ENCODE results near the gene MORC2.

MORC2 gene

GRCh38 chr22:30934053-30934452 is 34.5 kb downstream of the MORC2 start:
- no peak overlapping the region for H3K4me3 ChIP-seq (ENCODE audit: low read depth in 1 of 2, low read length in 1 of 2)
- peaks cover 87% of the 10 kb centered on the region for H3K36me3 ChIP-seq
- H3K27me3 ChIP-seq = no peaks in the 10 kb centered on the region
- TF ChIP-seq CTCF (IDR thresholded peaks at IDR 0.05) = no peak
- no peak overlapping the region for H3K27ac ChIP-seq
- H3K9me3 ChIP-seq = no peaks in the 10 kb centered on the region
- no peaks in the 10 kb centered on the region for H3K4me1 ChIP-seq (ENCODE audit: control insufficient read depth in 1 of 2, insufficient read depth in 1 of 2, low read depth in 1 of 2, low read length in 1 of 2)

DNA sequence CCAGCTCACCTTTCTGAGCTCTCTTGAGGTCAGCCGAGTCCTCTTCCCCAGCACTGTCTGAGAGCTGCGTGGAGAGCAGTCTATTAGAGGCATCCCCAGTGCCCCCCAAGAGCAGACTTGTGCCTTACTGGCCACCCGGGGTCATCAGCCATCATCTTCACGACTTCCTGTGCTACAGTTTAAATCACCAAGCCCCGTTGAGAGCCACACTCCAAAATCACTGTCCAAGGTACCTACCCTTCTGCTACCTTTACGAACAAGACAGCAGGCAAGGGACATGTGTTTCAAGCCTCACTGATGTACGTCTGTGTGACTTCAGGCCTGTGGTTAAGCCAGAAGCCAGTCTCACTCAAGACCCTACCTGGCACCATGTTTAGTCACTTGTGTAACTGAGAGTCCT is 35.1 kb downstream of the MORC2 start:
- Histone ChIP-seq H3K4me1 (ENCODE audit: control insufficient read depth in 1 of 2, insufficient read depth in 1 of 2, low read depth in 1 of 2, low read length in 1 of 2) (no peaks in the 10 kb centered on the region), H3K36me3 (peaks cover 89% of the 10 kb centered on the region), H3K9me3 (no peaks in the 10 kb centered on the region), H3K27ac (no peak overlapping the region), H3K27me3 (no peaks in the 10 kb centered on the region), H3K4me3 (ENCODE audit: low read depth in 1 of 2, low read length in 1 of 2) (no peak overlapping the region)
- no peak for TF ChIP-seq CTCF (IDR thresholded peaks at IDR 0.05)

DNA sequence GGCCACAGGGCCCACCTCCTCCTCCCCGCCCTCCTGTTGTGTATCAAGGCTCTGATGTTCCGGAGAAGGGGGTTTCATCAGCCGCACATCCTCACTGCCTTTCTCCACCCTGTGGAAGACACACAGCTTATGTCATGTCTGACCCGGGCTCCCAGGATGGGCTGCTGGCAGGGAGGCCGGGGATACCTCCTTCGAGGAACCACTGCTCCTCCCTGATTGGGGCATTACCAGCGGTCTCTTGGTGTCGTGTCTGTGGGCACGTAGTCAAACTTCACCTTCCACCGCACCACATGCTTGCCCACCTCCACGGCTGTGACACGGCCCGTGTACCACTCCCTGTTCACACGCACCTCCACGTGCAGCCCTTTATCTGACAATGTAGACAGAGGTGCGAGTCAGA is 35.9 kb downstream of the MORC2 start:
- Histone ChIP-seq H3K27ac (no peak overlapping the region), H3K9me3 (no peaks in the 10 kb centered on the region), H3K4me3 (ENCODE audit: low read depth in 1 of 2, low read length in 1 of 2) (no peak overlapping the region), H3K27me3 (no peaks in the 10 kb centered on the region), H3K36me3 (peaks cover 89% of the 10 kb centered on the region), H3K4me1 (ENCODE audit: control insufficient read depth in 1 of 2, insufficient read depth in 1 of 2, low read depth in 1 of 2, low read length in 1 of 2) (no peaks in the 10 kb centered on the region)
- TF ChIP-seq CTCF (IDR thresholded peaks at IDR 0.05) = no peak

- no peak for TF ChIP-seq CTCF (IDR thresholded peaks at IDR 0.05)
- no peak overlapping the region for H3K27ac ChIP-seq
- H3K36me3 ChIP-seq = peaks cover 89% of the 10 kb centered on the region
Measured at GRCh38 chr22:30931541-30932300, 36.9 kb downstream of the MORC2 start.

DNA sequence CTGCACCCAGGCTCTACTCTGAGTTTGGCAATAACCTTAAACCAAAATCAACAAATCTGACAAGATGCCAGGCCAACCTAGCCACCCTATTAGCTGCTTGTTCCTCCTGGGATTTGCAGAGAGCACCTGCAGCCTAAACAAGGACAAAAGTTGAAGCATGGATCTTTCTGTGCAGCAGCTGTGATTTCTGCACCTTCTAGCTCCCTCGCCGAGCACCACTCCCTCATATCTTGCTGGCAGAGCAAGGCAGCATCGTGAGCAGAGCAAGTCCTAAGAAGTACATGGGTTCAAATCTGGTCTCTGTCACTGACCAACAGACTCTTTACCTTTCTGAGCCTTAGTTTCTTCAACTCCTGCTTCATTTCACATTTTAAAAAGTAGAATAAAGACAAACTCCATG is 38.3 kb downstream of the MORC2 start:
- no peak overlapping the region for H3K4me3 ChIP-seq (ENCODE audit: low read depth in 1 of 2, low read length in 1 of 2)
- H3K27ac ChIP-seq = no peak overlapping the region
- H3K4me1 ChIP-seq (ENCODE audit: control insufficient read depth in 1 of 2, insufficient read depth in 1 of 2, low read depth in 1 of 2, low read length in 1 of 2) = no peaks in the 10 kb centered on the region
- no peaks in the 10 kb centered on the region for H3K27me3 ChIP-seq
- no peak for TF ChIP-seq CTCF (IDR thresholded peaks at IDR 0.05)
- no peaks in the 10 kb centered on the region for H3K9me3 ChIP-seq
- peaks cover 88% of the 10 kb centered on the region for H3K36me3 ChIP-seq

More at GRCh38 chr22:30931541-30932300, 36.9 kb downstream of the MORC2 start:
- Histone ChIP-seq H3K4me1 (ENCODE audit: control insufficient read depth in 1 of 2, insufficient read depth in 1 of 2, low read depth in 1 of 2, low read length in 1 of 2) (no peaks in the 10 kb centered on the region), H3K9me3 (no peaks in the 10 kb centered on the region), H3K27me3 (no peaks in the 10 kb centered on the region), H3K4me3 (ENCODE audit: low read depth in 1 of 2, low read length in 1 of 2) (no peak overlapping the region)

Data from neutrophil (primary cell).